Adrenal gland (tissue), 5 donors: ENCODE measurements around the gene KCTD5.

Experiments used
- POLR2A ChIP-seq, 2 donors: fragments of 450-650 bp; IDR thresholded peaks; one replicate each; pipeline ENCODE4 v1.6.1; 2017; ENCODE audit warnings: antibody characterized with exemption in 2 of 2, mild to moderate bottlenecking in 2 of 2, moderate library complexity in 1 of 2
- TF ChIP-seq, protein P1 (sequence below), 6 experiments: fragments of 450-650 bp in 4 of 6; fragments of 200-600 bp in 2 of 6; sonication (generic) in 1 of 6; IDR thresholded peaks; 1 replicate in 5 of 6; 2 replicates in 1 of 6; pipeline versions ENCODE4 v1.5.1 to v1.8.0; 2016 to 2021; ENCODE audit warnings: antibody characterized with exemption in 6 of 6, mild to moderate bottlenecking in 2 of 6, moderate library complexity in 1 of 6
- donor health status: DM: no; HTN: no; CAD: no.

DNA sequence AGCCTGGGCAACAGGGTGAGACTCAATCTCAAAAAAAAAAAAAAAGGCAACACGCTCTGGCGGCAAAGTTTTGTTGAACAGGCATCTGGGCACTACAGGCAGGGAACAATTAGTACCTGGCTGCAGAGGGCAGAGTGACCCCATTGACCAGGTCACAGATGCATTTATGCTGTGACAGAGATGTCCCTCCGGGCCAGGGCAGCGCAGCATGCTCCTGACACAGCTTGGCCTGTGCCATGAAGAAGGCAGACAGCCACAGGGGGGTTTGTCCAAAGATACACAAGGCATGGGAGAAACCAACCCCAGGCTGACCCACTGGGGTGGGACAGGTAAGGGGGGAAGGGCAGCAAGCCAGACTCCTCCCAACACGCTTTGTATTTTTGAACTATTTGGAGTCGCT is 62.4 kb downstream of the KCTD5 start:
- TF ChIP-seq POLR2A (IDR thresholded peaks at IDR 0.05): no peak
- TF ChIP-seq, protein P1, sequence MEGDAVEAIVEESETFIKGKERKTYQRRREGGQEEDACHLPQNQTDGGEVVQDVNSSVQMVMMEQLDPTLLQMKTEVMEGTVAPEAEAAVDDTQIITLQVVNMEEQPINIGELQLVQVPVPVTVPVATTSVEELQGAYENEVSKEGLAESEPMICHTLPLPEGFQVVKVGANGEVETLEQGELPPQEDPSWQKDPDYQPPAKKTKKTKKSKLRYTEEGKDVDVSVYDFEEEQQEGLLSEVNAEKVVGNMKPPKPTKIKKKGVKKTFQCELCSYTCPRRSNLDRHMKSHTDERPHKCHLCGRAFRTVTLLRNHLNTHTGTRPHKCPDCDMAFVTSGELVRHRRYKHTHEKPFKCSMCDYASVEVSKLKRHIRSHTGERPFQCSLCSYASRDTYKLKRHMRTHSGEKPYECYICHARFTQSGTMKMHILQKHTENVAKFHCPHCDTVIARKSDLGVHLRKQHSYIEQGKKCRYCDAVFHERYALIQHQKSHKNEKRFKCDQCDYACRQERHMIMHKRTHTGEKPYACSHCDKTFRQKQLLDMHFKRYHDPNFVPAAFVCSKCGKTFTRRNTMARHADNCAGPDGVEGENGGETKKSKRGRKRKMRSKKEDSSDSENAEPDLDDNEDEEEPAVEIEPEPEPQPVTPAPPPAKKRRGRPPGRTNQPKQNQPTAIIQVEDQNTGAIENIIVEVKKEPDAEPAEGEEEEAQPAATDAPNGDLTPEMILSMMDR (IDR thresholded peaks at IDR 0.05): no peak
